ENCODE data around the gene PARD3. TPM values are rescaled to one million over a fixed set of nuclear protein-coding genes. Genes with fewer than 3 reads are reported as not detected.

Gene PARD3
- total RNA-seq, 1 donor from 2014 or later = 34.1 TPM

DNA sequence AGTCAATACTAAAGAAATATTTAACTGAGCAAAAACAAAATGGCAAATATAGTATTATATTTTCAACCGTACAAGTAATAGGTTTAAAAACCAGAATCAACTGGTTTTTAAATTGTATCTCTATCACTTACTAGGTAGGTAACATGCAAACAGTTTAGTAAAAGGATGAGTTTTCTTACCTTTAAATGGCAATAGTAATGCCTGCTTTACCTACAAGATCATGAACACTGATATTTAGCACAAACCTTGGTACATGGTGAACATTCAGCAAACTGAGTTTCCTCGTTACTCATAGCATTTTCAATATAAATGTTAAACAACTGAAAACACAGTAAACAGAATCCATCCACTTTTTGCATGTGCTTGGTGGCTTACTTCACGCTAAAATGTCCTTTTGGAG is 389.1 kb downstream of the PARD3 start:
- H3K9me3 ChIP-seq = no peaks in the 10 kb centered on the region
- ATAC-seq (no peak), DNase-seq (no peak)
- no peak overlapping the region for H3K4me3 ChIP-seq
- no peaks in the 10 kb centered on the region for H3K4me1 ChIP-seq
- no peaks in the 10 kb centered on the region for H3K36me3 ChIP-seq
- H3K27me3 ChIP-seq (ENCODE audit: low read depth) = no peaks in the 10 kb centered on the region
- TF ChIP-seq, protein P1, sequence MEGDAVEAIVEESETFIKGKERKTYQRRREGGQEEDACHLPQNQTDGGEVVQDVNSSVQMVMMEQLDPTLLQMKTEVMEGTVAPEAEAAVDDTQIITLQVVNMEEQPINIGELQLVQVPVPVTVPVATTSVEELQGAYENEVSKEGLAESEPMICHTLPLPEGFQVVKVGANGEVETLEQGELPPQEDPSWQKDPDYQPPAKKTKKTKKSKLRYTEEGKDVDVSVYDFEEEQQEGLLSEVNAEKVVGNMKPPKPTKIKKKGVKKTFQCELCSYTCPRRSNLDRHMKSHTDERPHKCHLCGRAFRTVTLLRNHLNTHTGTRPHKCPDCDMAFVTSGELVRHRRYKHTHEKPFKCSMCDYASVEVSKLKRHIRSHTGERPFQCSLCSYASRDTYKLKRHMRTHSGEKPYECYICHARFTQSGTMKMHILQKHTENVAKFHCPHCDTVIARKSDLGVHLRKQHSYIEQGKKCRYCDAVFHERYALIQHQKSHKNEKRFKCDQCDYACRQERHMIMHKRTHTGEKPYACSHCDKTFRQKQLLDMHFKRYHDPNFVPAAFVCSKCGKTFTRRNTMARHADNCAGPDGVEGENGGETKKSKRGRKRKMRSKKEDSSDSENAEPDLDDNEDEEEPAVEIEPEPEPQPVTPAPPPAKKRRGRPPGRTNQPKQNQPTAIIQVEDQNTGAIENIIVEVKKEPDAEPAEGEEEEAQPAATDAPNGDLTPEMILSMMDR (IDR thresholded peaks at IDR 0.05) = no peak
- no peak overlapping the region for H3K27ac ChIP-seq
- intact Hi-C loops (cut with DNase I) = no loop called here

DNA sequence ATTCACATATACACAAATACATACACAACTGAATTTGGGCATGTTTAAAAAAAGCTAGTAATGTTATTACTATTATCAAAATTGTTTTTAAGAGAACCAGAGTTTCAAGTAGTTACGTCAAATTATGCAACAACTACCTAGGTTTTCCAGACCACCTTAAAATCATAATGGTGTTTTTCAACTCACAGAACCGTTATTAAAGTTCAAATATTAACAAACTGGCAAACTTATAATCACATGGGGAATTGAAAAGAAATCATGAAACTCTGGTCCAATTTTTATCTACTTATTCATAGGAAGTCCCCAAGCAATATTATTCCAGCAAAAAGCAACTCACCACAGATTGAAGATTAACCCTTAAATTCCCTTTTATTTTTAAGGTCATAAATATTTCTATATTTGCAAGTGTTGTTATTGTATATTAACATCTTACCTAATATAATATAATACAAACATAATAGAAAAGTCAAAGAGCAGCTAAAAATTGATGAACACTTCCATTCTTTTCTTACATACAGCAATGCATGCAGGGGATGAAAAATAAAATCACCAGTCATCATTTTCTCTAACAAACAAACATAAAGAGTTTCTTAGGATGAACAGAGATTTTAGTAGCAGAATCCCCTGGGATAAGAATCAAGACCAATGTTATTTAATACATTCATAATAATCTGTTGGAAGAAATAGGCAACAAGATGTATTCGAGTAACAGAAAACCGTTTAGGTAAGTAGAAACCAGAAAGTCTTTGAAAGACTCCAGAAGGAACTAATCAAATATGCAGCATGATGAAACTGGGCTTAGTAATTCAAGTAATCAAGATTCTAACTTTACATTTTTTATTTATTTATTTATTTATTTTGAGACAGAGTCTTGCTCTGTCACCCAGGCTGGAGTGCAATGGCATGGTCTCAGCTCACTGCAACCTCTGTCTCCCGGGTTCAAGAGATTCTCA is 391.1 kb downstream of the PARD3 start:
- Histone ChIP-seq H3K4me1 (no peaks in the 10 kb centered on the region), H3K9me3 (no peaks in the 10 kb centered on the region), H3K27ac (no peak overlapping the region), H3K4me3 (no peak overlapping the region), H3K36me3 (no peaks in the 10 kb centered on the region), H3K27me3 (ENCODE audit: low read depth) (no peaks in the 10 kb centered on the region)
- ATAC-seq (no peak), DNase-seq (no peak)
- intact Hi-C loops (cut with DNase I) = no loop called here
- TF ChIP-seq, protein P1 (IDR thresholded peaks at IDR 0.05) = no peak

DNA sequence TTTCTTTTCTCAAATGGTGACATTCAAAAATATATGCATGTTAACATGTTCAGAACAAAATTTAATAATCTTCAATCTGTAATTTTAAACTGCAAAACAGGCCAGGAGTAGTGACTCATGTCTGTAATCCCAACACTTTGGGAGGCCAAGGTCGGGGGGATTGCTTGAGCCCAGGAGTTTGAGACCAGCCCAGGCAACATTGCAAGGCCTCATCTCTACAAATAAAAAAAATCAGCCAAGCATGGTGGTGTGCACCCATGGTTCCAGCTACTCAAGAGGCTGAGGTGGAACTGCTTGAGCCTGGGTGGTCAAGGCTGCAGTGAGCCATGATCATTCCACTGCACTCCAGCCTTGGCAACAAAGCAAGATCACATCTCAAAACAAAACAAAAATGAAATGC is 394.3 kb downstream of the PARD3 start:
- no peak overlapping the region for H3K4me3 ChIP-seq
- H3K36me3 ChIP-seq = no peaks in the 10 kb centered on the region
- H3K4me1 ChIP-seq = no peaks in the 10 kb centered on the region
- no peaks in the 10 kb centered on the region for H3K27me3 ChIP-seq (ENCODE audit: low read depth)
- no peak for DNase-seq
- no peaks in the 10 kb centered on the region for H3K9me3 ChIP-seq
- intact Hi-C loops (cut with DNase I) = no loop called here
- TF ChIP-seq, protein P1 (IDR thresholded peaks at IDR 0.05) = no peak
- no peak for ATAC-seq
- H3K27ac ChIP-seq = no peak overlapping the region

DNA sequence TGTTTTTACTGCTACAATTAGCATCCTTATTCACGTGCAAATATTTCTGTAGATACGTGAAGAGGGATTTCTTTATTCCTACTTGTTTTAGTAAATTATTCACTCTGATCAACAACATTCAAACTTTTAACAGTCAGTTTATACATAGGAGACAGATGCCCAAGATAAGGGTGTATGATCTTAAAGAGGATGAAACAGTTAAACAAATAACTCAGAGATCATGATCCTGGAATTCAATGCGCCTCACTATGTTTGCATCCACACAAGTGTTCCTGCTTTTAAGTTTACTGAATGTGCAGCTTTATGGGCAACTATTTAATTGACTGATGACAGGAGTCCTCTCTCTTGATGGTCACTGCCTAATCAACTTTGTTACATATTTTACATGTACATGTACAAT is 394.8 kb downstream of the PARD3 start:
- Histone ChIP-seq H3K36me3 (no peaks in the 10 kb centered on the region), H3K4me3 (no peak overlapping the region), H3K27ac (no peak overlapping the region), H3K4me1 (no peaks in the 10 kb centered on the region), H3K9me3 (no peaks in the 10 kb centered on the region), H3K27me3 (ENCODE audit: low read depth) (no peaks in the 10 kb centered on the region)
- intact Hi-C loops (cut with DNase I) = no loop called here
- ATAC-seq (no peak), DNase-seq (no peak)
- TF ChIP-seq, protein P1 (IDR thresholded peaks at IDR 0.05) = no peak

DNA sequence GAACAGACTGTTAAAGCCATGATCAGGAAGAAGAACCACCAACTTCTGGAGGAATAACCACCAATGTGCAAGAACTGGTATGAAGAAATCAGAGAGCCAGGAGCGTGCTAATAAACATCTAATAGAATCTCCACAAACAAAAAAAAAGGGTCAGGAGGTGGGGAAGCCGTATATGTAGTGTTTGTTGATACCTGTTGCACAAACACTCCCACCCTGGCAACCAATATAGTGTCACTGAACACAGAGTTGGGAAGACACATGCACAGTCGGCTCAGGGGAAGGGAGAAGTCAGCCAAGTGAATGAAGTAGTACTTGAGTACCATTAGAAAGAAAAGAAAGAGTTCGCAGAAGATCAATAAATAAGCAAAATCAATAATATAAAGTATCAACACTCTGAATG is 400.1 kb downstream of the PARD3 start:
- no peak for ATAC-seq
- intact Hi-C loops (cut with DNase I) = no loop called here
- TF ChIP-seq, protein P1 (IDR thresholded peaks at IDR 0.05) = no peak
- no peaks in the 10 kb centered on the region for H3K9me3 ChIP-seq
- no peak for DNase-seq
- H3K36me3 ChIP-seq = no peaks in the 10 kb centered on the region
- no peaks in the 10 kb centered on the region for H3K4me1 ChIP-seq
- no peaks in the 10 kb centered on the region for H3K27me3 ChIP-seq (ENCODE audit: low read depth)
- H3K27ac ChIP-seq = no peak overlapping the region
- no peak overlapping the region for H3K4me3 ChIP-seq

Measured in lower lobe of right lung (tissue), 2 donors.